Effector CD8-positive, alpha-beta T cell (primary cell): ENCODE measurements around the gene HCFC2.
"Not testable (repeated sequence)": the region's sequence is repeated elsewhere in the genome, so short reads cannot be mapped to it uniquely, and the experiment has no call there.

Source experiments
- DNase-seq: peaks from one replicate; lab custom pipeline; 2025; lab: John Stamatoyannopoulos, UW
- total RNA-seq, 4 experiments: gene quantifications; one replicate each; lab custom pipeline; 2026; lab: John Stamatoyannopoulos, UW

Gene HCFC2
- total RNA-seq, result 26.4 to 46.9 (median 33.1) reads per million in 4 experiments

GRCh38 chr12:104064031-104064841, at the start of gene HCFC2:
HCFC2 (plus strand) TSS chr12:104064531; CDS start chr12:104064561, 30 bp downstream.
- DNase-seq, result peak; percentile 77

GRCh38 chr12:104021862-104022261, 42.5 kb upstream of the HCFC2 start:
- not testable (repeated sequence) for DNase-seq

GRCh38 chr12:104022786-104023185, 41.5 kb upstream of the HCFC2 start:
- no peak for DNase-seq

- no peak for DNase-seq
Measured at GRCh38 chr12:104023710-104024109, 40.6 kb upstream of the HCFC2 start.

- DNase-seq, result no peak
Measured at GRCh38 chr12:104024348-104024747, 40.0 kb upstream of the HCFC2 start.

- no peak for DNase-seq
Measured at GRCh38 chr12:104025771-104026170, 38.6 kb upstream of the HCFC2 start.

- no peak for DNase-seq
Measured at GRCh38 chr12:104026841-104027599, 37.3 kb upstream of the HCFC2 start.

GRCh38 chr12:104030596-104030995, 33.7 kb upstream of the HCFC2 start:
- DNase-seq, result not testable (repeated sequence)

- not testable (repeated sequence) for DNase-seq
Measured at GRCh38 chr12:104036143-104036542, 28.2 kb upstream of the HCFC2 start.

GRCh38 chr12:104039769-104040168, 24.6 kb upstream of the HCFC2 start:
- DNase-seq, result not testable (repeated sequence)

GRCh38 chr12:104042580-104042979, 21.8 kb upstream of the HCFC2 start:
- no peak for DNase-seq

GRCh38 chr12:104044158-104044557, 20.2 kb upstream of the HCFC2 start:
- no peak for DNase-seq

- no peak for DNase-seq
Measured at GRCh38 chr12:104046306-104046705, 18.0 kb upstream of the HCFC2 start.

GRCh38 chr12:104048162-104048561, 16.2 kb upstream of the HCFC2 start:
- DNase-seq, result no peak

GRCh38 chr12:104048811-104049210, 15.5 kb upstream of the HCFC2 start:
- no peak for DNase-seq

- DNase-seq, result no peak
Measured at GRCh38 chr12:104049278-104049902, 14.9 kb upstream of the HCFC2 start.

- no peak for DNase-seq
Measured at GRCh38 chr12:104049903-104050356, 14.4 kb upstream of the HCFC2 start, which contains the start of gene GLT8D2. GLT8D2 (minus strand) TSS chr12:104050187; CDS start chr12:104019648, 30,539 bp downstream.

- no peak for DNase-seq
Measured at GRCh38 chr12:104050436-104050835, 13.9 kb upstream of the HCFC2 start.

- DNase-seq, result no peak
Measured at GRCh38 chr12:104054681-104055346, 9.5 kb upstream of the HCFC2 start.

GRCh38 chr12:104055686-104056388, 8.5 kb upstream of the HCFC2 start:
- DNase-seq, result no peak

- no peak for DNase-seq
Measured at GRCh38 chr12:104056419-104056972, 7.8 kb upstream of the HCFC2 start.
